NCI-H2227 (cell line): Measurements from ENCODE around the gene CNTLN.
A peak's percentile ranks its signal among the peaks of the same experiment; 100 is the strongest.
"Not testable (repeated sequence)": the region's sequence is repeated elsewhere in the genome, so short reads cannot be mapped to it uniquely, and the experiment has no call there.

Experiments
- DNase-seq: peaks from one replicate; lab custom pipeline; 2025; ENCODE audit not compliant: unreplicated experiment; lab: John Stamatoyannopoulos, UW

Gene CNTLN

GRCh38 chr9:17134396-17135294, at the start of gene CNTLN:
TSS of gene CNTLN (plus strand) at chr9:17135040. CDS start at chr9:17135066, 26 bp downstream.
- peak; percentile 95 for DNase-seq

- DNase-seq, result no peak
Measured at GRCh38 chr9:17088566-17088965, 46.3 kb upstream of the CNTLN start.

- no peak for DNase-seq
Measured at GRCh38 chr9:17090041-17090440, 44.8 kb upstream of the CNTLN start.

GRCh38 chr9:17116400-17116837, 18.4 kb upstream of the CNTLN start:
- DNase-seq, result peak; percentile 42

GRCh38 chr9:17117372-17117771, 17.5 kb upstream of the CNTLN start:
- no peak for DNase-seq

GRCh38 chr9:17120203-17120602, 14.6 kb upstream of the CNTLN start:
- DNase-seq, result no peak

GRCh38 chr9:17121264-17121663, 13.6 kb upstream of the CNTLN start:
- DNase-seq, result no peak

- no peak for DNase-seq
Measured at GRCh38 chr9:17130291-17130690, 4.5 kb upstream of the CNTLN start.

GRCh38 chr9:17130725-17131124, 4.1 kb upstream of the CNTLN start:
- no peak for DNase-seq

- DNase-seq, result no peak
Measured at GRCh38 chr9:17131494-17131893, 3.3 kb upstream of the CNTLN start.

- DNase-seq, result peak; percentile 60
Measured at GRCh38 chr9:17135295-17136160, 688 bp downstream of the CNTLN start.

- no peak for DNase-seq
Measured at GRCh38 chr9:17137566-17137965, 2.7 kb downstream of the CNTLN start.

- no peak for DNase-seq
Measured at GRCh38 chr9:17138503-17138902, 3.7 kb downstream of the CNTLN start.

- DNase-seq, result no peak
Measured at GRCh38 chr9:17140418-17140817, 5.6 kb downstream of the CNTLN start.

GRCh38 chr9:17148324-17148723, 13.5 kb downstream of the CNTLN start:
- DNase-seq, result no peak

GRCh38 chr9:17159469-17159868, 24.6 kb downstream of the CNTLN start:
- DNase-seq, result no peak

- DNase-seq, result no peak
Measured at GRCh38 chr9:17160327-17160726, 25.5 kb downstream of the CNTLN start.

GRCh38 chr9:17165764-17166163, 30.9 kb downstream of the CNTLN start:
- DNase-seq, result no peak

GRCh38 chr9:17166346-17166745, 31.5 kb downstream of the CNTLN start:
- no peak for DNase-seq

- no peak for DNase-seq
Measured at GRCh38 chr9:17171309-17172094, 36.7 kb downstream of the CNTLN start.

- not testable (repeated sequence) for DNase-seq
Measured at GRCh38 chr9:17177496-17177895, 42.7 kb downstream of the CNTLN start.
